Measurements from ENCODE around the gene CCDC91.
"Not testable (repeated sequence)": the region's sequence is repeated elsewhere in the genome, so short reads cannot be mapped to it uniquely, and the experiment has no call there.

CCDC91 gene

GRCh38 chr12:28379779-28380178 is 189.5 kb downstream of the CCDC91 start:
- DNase-seq: not testable (repeated sequence)

GRCh38 chr12:28383368-28383767 is 193.1 kb downstream of the CCDC91 start:
- DNase-seq: no peak

- no peak for DNase-seq
Observed at GRCh38 chr12:28388879-28389278, 198.6 kb downstream of the CCDC91 start.

GRCh38 chr12:28390206-28390605 is 199.9 kb downstream of the CCDC91 start:
- no peak for DNase-seq

- DNase-seq: no peak
Observed at GRCh38 chr12:28390761-28391385, 200.6 kb downstream of the CCDC91 start.

- DNase-seq: no peak
Observed at GRCh38 chr12:28409892-28410291, 219.6 kb downstream of the CCDC91 start.

GRCh38 chr12:28413460-28414109 is 223.3 kb downstream of the CCDC91 start:
- DNase-seq: no peak

GRCh38 chr12:28415755-28416154 is 225.5 kb downstream of the CCDC91 start:
- DNase-seq: no peak

GRCh38 chr12:28421374-28421773 is 231.1 kb downstream of the CCDC91 start:
- no peak for DNase-seq

GRCh38 chr12:28424965-28425364 is 234.7 kb downstream of the CCDC91 start:
- DNase-seq: no peak

GRCh38 chr12:28425526-28425925 is 235.3 kb downstream of the CCDC91 start:
- no peak for DNase-seq

GRCh38 chr12:28427046-28427445 is 236.8 kb downstream of the CCDC91 start:
- no peak for DNase-seq

GRCh38 chr12:28440081-28440608 is 249.9 kb downstream of the CCDC91 start:
- DNase-seq: peak; percentile 4

- DNase-seq: no peak
Observed at GRCh38 chr12:28442101-28442500, 251.8 kb downstream of the CCDC91 start.

- DNase-seq: peak; percentile 96
Observed at GRCh38 chr12:28443337-28443736, 253.1 kb downstream of the CCDC91 start.

GRCh38 chr12:28446031-28446430 is 255.8 kb downstream of the CCDC91 start:
- no peak for DNase-seq

- DNase-seq: no peak
Observed at GRCh38 chr12:28453686-28454085, 263.4 kb downstream of the CCDC91 start.

GRCh38 chr12:28456934-28457710 is 266.9 kb downstream of the CCDC91 start:
- DNase-seq: no peak

- DNase-seq: no peak
Observed at GRCh38 chr12:28457785-28458184, 267.5 kb downstream of the CCDC91 start.

GRCh38 chr12:28459481-28459880 is 269.2 kb downstream of the CCDC91 start:
- DNase-seq: no peak

- no peak for DNase-seq
Observed at GRCh38 chr12:28460420-28461130, 270.3 kb downstream of the CCDC91 start.

GRCh38 chr12:28463396-28463795 is 273.1 kb downstream of the CCDC91 start:
- DNase-seq: no peak

GRCh38 chr12:28471762-28472161 is 281.5 kb downstream of the CCDC91 start:
- not testable (repeated sequence) for DNase-seq
